Cardiac muscle cell (in vitro differentiated cells and primary cell): ENCODE measurements around the gene TRIM14. TPM values are rescaled to one million over a fixed set of nuclear protein-coding genes. Genes with fewer than 3 reads are reported as not detected.

Source experiments
- DNase-seq, 2 donors: peaks; one replicate each; pipeline versions ENCODE4 v3.0.0 to v3.0.0-alpha.2; 2010 to 2017; ENCODE audit warnings: low read depth in 1 of 2, low spot score in 1 of 2
- H3K27ac ChIP-seq: fragments of 200-600 bp; sonication (generic); 2 replicates; pipeline ENCODE4 v1.5.1; 2016
- H3K27me3 ChIP-seq: fragments of 200-600 bp; sonication (generic); 2 replicates; pipeline ENCODE4 v1.6.0; 2016; ENCODE audit warnings: control low read depth
- H3K36me3 ChIP-seq: fragments of 200-600 bp; sonication (generic); 2 replicates; pipeline ENCODE4 v1.5.1; 2016; ENCODE audit warnings: control low read depth
- H3K4me1 ChIP-seq: fragments of 200-600 bp; sonication (generic); 2 replicates; pipeline ENCODE4 v1.8.1; 2017; ENCODE audit warnings: low read depth, mild to moderate bottlenecking, mixed run types
- H3K4me3 ChIP-seq: fragments of 200-600 bp; sonication (generic); 2 replicates; pipeline ENCODE4 v1.5.1; 2016; ENCODE audit warnings: mild to moderate bottlenecking
- H3K9me3 ChIP-seq: fragments of 200-600 bp; sonication (generic); 2 replicates; pipeline ENCODE4 v1.5.1; 2017; ENCODE audit warnings: low read depth, mild to moderate bottlenecking, control low read depth
- polyA plus RNA-seq: library from polyadenylated mRNA; unstranded; fragments of >200 nt; fragmentation: Nextera tagmentation; extraction: Ambion mirVana; gene quantifications from 2 replicates; pipeline ENCODE4 v1.2.1, GENCODE V29; 2016
- total RNA-seq: library from RNA; depleted of rRNA; stranded (reverse); fragments of >200 nt; gene quantifications from 2 replicates; pipeline ENCODE4 v1.2.3, GENCODE V29; 2016
- TF ChIP-seq, protein P1 (sequence below): IDR thresholded peaks from 2 replicates; pipeline ENCODE4 v1.5.1; 2012; ENCODE audit warnings: low read depth, mild to moderate bottlenecking, low read length

Gene TRIM14
- total and polyA plus RNA-seq, 2 experiments from 2014 or later, result 0.57 to 1.5 TPM

DNA sequence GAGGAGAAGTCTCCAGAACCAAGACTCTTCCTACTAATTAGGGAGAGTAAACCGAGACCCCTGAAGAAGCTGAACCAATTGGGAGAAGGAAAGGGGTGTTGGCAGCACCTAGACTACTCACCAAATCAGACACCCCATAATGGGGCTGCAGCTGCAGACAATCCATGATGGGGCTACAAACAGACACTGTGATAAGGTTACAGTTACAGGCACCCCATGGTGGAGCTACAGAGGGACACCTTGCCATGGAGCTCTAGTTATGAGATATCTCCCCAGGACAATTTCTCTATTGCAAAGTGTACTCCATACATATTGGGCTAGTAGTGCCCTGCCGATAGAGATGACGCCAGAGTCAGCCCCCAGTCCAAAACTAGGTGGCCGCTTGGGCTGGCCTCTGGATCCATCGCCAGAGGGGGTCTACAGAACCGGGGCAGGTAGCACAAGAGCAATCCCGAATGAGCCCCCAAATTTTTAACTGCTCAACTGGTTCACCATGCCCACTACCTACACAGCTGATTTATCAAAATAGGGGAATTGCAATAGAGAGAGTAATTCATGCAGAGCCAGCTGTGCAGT, 64.6 kb downstream of the TRIM14 start:
- H3K4me1 ChIP-seq, result no peaks in the 10 kb centered on the region

DNA sequence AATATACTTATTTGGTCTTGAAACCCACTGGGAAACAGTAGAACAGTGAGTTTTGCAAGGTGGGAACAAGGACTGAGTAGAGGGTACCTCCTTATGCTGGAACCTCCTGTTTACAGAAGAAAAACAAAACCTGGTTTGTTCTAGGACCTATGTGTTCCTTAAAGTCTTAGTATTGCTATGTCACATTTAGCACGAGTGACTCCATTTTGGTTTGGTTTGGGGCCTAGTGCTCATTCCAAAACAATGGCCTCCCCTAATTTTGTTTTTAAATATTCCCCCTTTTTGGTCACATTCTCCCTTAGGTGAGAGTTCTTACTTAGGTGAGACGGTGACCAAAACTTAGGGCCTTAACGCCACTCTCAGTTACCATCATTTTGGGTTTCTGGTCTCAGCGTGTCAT, 68.7 kb downstream of the TRIM14 start:
- DNase-seq, result no peak
- H3K36me3 ChIP-seq, result no peaks in the 10 kb centered on the region
- no peaks in the 10 kb centered on the region for H3K27me3 ChIP-seq
- H3K4me3 ChIP-seq, result no peak overlapping the region
- TF ChIP-seq, protein P1, sequence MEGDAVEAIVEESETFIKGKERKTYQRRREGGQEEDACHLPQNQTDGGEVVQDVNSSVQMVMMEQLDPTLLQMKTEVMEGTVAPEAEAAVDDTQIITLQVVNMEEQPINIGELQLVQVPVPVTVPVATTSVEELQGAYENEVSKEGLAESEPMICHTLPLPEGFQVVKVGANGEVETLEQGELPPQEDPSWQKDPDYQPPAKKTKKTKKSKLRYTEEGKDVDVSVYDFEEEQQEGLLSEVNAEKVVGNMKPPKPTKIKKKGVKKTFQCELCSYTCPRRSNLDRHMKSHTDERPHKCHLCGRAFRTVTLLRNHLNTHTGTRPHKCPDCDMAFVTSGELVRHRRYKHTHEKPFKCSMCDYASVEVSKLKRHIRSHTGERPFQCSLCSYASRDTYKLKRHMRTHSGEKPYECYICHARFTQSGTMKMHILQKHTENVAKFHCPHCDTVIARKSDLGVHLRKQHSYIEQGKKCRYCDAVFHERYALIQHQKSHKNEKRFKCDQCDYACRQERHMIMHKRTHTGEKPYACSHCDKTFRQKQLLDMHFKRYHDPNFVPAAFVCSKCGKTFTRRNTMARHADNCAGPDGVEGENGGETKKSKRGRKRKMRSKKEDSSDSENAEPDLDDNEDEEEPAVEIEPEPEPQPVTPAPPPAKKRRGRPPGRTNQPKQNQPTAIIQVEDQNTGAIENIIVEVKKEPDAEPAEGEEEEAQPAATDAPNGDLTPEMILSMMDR, result no peak
- no peaks in the 10 kb centered on the region for H3K4me1 ChIP-seq
- H3K27ac ChIP-seq, result no peak overlapping the region
- H3K9me3 ChIP-seq, result no peaks in the 10 kb centered on the region

More for the DNA sequence above, 64.6 kb downstream of the TRIM14 start:
- H3K27me3 ChIP-seq, result no peaks in the 10 kb centered on the region
- no peak overlapping the region for H3K27ac ChIP-seq
- no peak for DNase-seq
- H3K36me3 ChIP-seq, result no peaks in the 10 kb centered on the region
- H3K9me3 ChIP-seq, result no peaks in the 10 kb centered on the region
- TF ChIP-seq, protein P1, result no peak
- no peak overlapping the region for H3K4me3 ChIP-seq

DNA sequence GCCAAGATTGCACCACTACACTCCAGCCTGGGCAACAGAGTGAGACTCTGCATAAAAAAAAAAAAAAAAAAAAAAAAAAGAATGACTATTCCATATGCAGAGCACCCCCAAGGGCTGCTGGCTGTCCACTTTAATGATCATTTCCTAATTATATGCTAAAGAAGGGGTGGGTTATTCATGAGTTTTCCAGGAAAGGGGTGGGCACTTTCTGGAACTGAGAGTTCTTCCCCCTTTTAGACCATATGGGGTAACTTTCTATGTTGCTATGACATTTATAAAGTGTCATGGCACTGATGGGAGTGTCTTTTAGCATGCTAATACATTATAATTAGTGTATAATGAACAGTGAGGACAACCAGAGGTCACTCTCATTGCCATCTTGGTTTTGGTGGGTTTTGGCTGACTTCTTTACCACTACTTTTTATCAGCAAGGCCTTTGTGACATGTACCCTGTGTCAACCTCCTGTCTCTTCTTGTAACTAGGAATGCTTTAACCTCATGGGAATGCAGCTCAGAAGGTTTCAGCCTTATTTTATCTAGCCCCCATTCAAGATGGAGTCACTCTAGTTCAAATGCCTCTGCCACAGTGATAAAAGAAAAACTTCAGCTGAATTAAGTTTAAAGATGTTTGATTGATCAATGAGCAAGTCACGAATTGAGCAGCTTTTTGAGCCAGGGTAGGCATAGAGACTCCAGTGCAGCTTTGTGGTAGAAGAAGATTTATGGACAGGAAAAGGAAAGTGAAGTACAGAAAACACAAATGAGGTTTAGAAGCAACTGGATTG, 69.5 kb downstream of the TRIM14 start:
- no peaks in the 10 kb centered on the region for H3K27me3 ChIP-seq
- no peaks in the 10 kb centered on the region for H3K36me3 ChIP-seq
- no peak for DNase-seq
- TF ChIP-seq, protein P1, result no peak
- H3K4me3 ChIP-seq, result no peak overlapping the region
- no peaks in the 10 kb centered on the region for H3K4me1 ChIP-seq
- H3K27ac ChIP-seq, result no peak overlapping the region
- no peaks in the 10 kb centered on the region for H3K9me3 ChIP-seq

DNA sequence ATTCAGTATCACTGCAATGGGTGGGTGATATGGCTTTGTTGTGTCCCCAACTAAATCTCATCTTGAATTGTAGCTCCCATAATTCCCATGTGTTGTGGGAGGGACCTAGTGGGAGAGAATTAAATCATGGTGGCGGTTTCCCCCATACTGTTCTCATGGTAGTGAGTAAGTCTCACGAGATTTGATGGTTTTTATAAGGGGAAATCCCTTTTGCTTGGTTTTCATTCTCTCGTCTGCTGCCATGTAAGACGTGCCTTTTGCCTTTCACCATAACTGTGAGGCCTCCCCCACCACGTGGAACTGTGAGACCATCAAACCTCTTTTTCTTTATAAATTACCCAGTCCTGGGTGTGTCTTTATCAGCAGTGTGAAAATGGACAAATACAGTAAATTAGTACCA, 72.0 kb downstream of the TRIM14 start:
- H3K4me3 ChIP-seq, result no peak overlapping the region
- no peak overlapping the region for H3K27ac ChIP-seq
- H3K36me3 ChIP-seq, result no peaks in the 10 kb centered on the region
- no peaks in the 10 kb centered on the region for H3K4me1 ChIP-seq
- H3K27me3 ChIP-seq, result no peaks in the 10 kb centered on the region
- no peak for DNase-seq
- no peaks in the 10 kb centered on the region for H3K9me3 ChIP-seq
- TF ChIP-seq, protein P1, result no peak

DNA sequence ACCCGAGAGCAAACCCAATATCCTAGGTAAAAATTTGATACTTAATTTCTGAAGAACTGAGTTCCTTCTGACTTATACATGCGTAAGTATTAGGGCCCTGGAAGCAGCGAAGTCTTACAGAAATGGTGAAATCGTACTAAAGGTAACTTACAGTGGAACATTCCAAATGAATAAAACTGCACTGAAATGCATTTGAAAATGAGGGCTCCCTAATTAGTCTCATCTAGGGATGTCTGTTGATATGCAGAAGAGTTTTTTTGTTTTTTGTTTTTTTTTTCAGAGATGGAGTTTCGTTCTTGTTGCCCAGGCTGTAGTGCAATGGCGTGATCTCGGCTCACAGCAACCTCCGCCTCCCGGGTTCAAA, 72.9 kb downstream of the TRIM14 start:
- no peaks in the 10 kb centered on the region for H3K9me3 ChIP-seq
- DNase-seq, result no peak
- H3K4me3 ChIP-seq, result no peak overlapping the region
- H3K27ac ChIP-seq, result no peak overlapping the region
- H3K36me3 ChIP-seq, result no peaks in the 10 kb centered on the region
- TF ChIP-seq, protein P1, result no peak
- H3K4me1 ChIP-seq, result no peaks in the 10 kb centered on the region
- no peaks in the 10 kb centered on the region for H3K27me3 ChIP-seq
